Psoas muscle (tissue), 8 donors: ENCODE results near the gene FNDC5. TPM values are rescaled to one million over a fixed set of nuclear protein-coding genes. Genes with fewer than 3 reads are reported as not detected.
"Not testable (repeated sequence)": the region's sequence is repeated elsewhere in the genome, so short reads cannot be mapped to it uniquely, and the experiment has no call there.

Source experiments
- ATAC-seq, 4 donors: fragments of 200-7000 bp; cut with Tn5 transposase; one replicate each; pipeline ENCODE4 v1.9.1; 2020; ENCODE audit warnings: moderate library complexity in 3 of 4, mild to moderate bottlenecking in 2 of 4
- DNase-seq, 2 donors: peaks; one replicate each; pipeline ENCODE4 v3.0.0-alpha.2; 2020
- H3K27ac ChIP-seq: fragments of 200-600 bp; one replicate; pipeline ENCODE4 v1.8.0; 2022
- H3K27me3 ChIP-seq, 3 donors: fragments of 200-600 bp in 1 of 3; one replicate each; pipeline versions ENCODE4 v1.6.1 to v1.8.0; 2013 to 2022; ENCODE audit warnings: low read length in 2 of 3, mild to moderate bottlenecking in 2 of 3, moderate library complexity in 1 of 3; ENCODE audit not compliant: insufficient read depth in 3 of 3
- H3K36me3 ChIP-seq, 2 donors: fragments of 200-600 bp in 1 of 2; one replicate each; pipeline versions ENCODE4 v1.6.1 to v1.8.0; 2013 to 2022; ENCODE audit warnings: low read depth in 1 of 2, mild to moderate bottlenecking in 1 of 2, moderate library complexity in 1 of 2; ENCODE audit not compliant: insufficient read depth in 1 of 2
- H3K4me1 ChIP-seq: fragments of 200-600 bp; one replicate; pipeline ENCODE4 v1.8.0; 2022
- H3K4me3 ChIP-seq: fragments of 200-600 bp; one replicate; pipeline ENCODE4 v1.8.0; 2022; ENCODE audit warnings: mild to moderate bottlenecking
- H3K9me3 ChIP-seq: fragments of 200-600 bp; one replicate; pipeline ENCODE4 v1.8.0; 2022
- CTCF ChIP-seq: fragments of 200-600 bp; IDR thresholded peaks from one replicate; pipeline ENCODE4 v1.8.0; 2022; ENCODE audit warnings: antibody characterized with exemption
- WGBS, 3 donors: extraction: QIAGEN DNeasy Blood & Tissue Kit; methylation state at CpG; one replicate each; pipeline versions ENCODE4 v1.1.6 to v1.1.7; 2013; 5-methylcytosine and 5-hydroxymethylcytosine counted together
- intact Hi-C, 2 donors: fragments of 100-400 bp; cut with DNase I; formaldehyde crosslinking; loops; one replicate each; pipeline versions ENCODE4 v1.11.0 to v1.14.2; 2022
- polyA plus RNA-seq, 3 donors: library from polyadenylated mRNA; stranded (reverse); fragments of 200-250 nt; gene quantifications; one replicate each; pipeline ENCODE4 v1.2.3, GENCODE V29; 2013
- total RNA-seq, 4 donors: library from RNA; stranded (reverse); fragmentation: NEBNext Ultra II Directional in 2 of 4; extraction: Animal tissue kit (Norgen Biotek cat#: 25700) in 2 of 4; gene quantifications; one replicate each; pipeline versions ENCODE4 v1.2.1 to v1.2.4, GENCODE V29; 2021 to 2023
- donor health status: healthy with polysubstance abuse.
- donor health status: DM: no; HTN: no; CAD: no; lungs with moderate emphysema.
- donor health status: Bipolar disorder and iron deficiency.
- donor health status: healthy.
- donor health status: DM: yes; HTN: yes; CAD: no.
- donor health status: DM: no; HTN: no; CAD: no.
- donor health status: DM: no; HTN: no; CAD: no.
- donor health status: DM: yes; HTN: yes; CAD: no.

FNDC5 gene
- total and polyA plus RNA-seq, 7 donors: 72.8 to 184 (median 91.6) TPM

GRCh38 chr1:32915766-32916706 is 45.3 kb upstream of the FNDC5 start:
- TF ChIP-seq CTCF: no peak
- no peak for ATAC-seq
- WGBS, 3 donors: 81 to 86% (median 84%) methylated on average over 12 of the region's 12 CpGs

DNA sequence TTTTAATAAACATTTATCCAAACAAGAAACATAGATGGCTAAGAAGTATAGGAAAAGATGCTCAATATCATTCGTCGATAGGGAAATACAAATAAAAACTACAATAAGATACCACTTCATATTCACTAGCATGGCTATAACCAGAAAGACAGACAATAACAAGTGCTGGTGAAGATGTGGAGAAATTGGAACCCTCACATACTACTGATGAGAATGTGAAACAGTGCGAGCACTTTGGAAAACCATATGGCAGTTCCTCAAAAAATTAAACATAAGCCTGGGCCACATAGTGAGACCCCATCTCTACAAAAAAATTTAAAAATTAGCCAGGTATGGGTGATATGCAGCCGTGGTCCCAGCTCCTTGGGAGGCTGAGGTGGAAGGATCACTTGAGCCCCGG is 39.6 kb upstream of the FNDC5 start:
- no peak overlapping the region for H3K27ac ChIP-seq
- WGBS, 3 donors: 86 to 93% (median 88%) methylated on average over 5 of the region's 5 CpGs
- no peak overlapping the region for H3K4me3 ChIP-seq
- no peaks in the 10 kb centered on the region for H3K4me1 ChIP-seq
- ATAC-seq: no peak
- no peak for DNase-seq
- H3K9me3 ChIP-seq: no peaks in the 10 kb centered on the region
- intact Hi-C loops: no loop called here
- no peaks in the 10 kb centered on the region for H3K36me3 ChIP-seq
- no peaks in the 10 kb centered on the region for H3K27me3 ChIP-seq
- TF ChIP-seq CTCF: no peak

More at GRCh38 chr1:32915766-32916706, 45.3 kb upstream of the FNDC5 start:
- H3K9me3 ChIP-seq: no peaks in the 10 kb centered on the region
- no peak for DNase-seq
- no peaks in the 10 kb centered on the region for H3K36me3 ChIP-seq
- intact Hi-C loops: no loop called here
- peaks cover under 1% of the 10 kb centered on the region for H3K4me1 ChIP-seq
- no peak overlapping the region for H3K4me3 ChIP-seq
- H3K27me3 ChIP-seq: no peaks in the 10 kb centered on the region
- no peak overlapping the region for H3K27ac ChIP-seq

GRCh38 chr1:32907435-32907834 is 36.7 kb upstream of the FNDC5 start:
- H3K27ac ChIP-seq: no peak overlapping the region
- DNase-seq (no peak), ATAC-seq (no peak)
- no peaks in the 10 kb centered on the region for H3K4me1 ChIP-seq
- no peaks in the 10 kb centered on the region for H3K36me3 ChIP-seq
- WGBS, 3 donors: 25 to 41% (median 35%) methylated on average over 4 of the region's 4 CpGs
- intact Hi-C loops: no loop called here
- TF ChIP-seq CTCF: no peak
- H3K9me3 ChIP-seq: no peaks in the 10 kb centered on the region
- peaks cover 0 to 5% (median 0%) of the 10 kb centered on the region in 3 donors for H3K27me3 ChIP-seq
- no peak overlapping the region for H3K4me3 ChIP-seq

DNA sequence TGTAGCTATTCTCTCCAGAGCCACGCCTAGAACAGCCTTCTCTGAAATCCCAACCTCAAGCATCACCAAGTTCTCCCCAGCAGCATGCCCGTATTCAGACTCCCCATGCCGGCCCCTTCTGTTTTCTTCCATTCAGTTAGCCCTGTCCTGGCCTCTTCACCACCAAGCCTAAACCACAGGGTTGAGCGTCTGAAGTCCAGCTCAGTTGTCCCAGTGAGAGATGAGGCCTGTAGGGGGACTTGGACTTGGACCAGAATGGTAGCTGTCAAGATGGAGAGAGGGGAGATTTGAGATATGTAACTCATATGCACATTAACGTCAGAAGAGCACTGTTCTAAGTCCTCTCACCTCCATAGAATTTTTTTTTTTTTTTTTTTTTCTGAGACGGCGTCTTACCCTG is 35.9 kb upstream of the FNDC5 start:
- ATAC-seq (no peak), DNase-seq (no peak)
- no peak overlapping the region for H3K27ac ChIP-seq
- peaks cover 0 to 10% (median under 1%) of the 10 kb centered on the region in 3 donors for H3K27me3 ChIP-seq
- H3K4me3 ChIP-seq: no peak overlapping the region
- no peaks in the 10 kb centered on the region for H3K36me3 ChIP-seq
- no peak for TF ChIP-seq CTCF
- 77 to 85% (median 82%) methylated on average over 7 of the region's 7 CpGs for WGBS, 3 donors
- H3K4me1 ChIP-seq: no peaks in the 10 kb centered on the region
- intact Hi-C loops: no loop called here
- no peaks in the 10 kb centered on the region for H3K9me3 ChIP-seq

DNA sequence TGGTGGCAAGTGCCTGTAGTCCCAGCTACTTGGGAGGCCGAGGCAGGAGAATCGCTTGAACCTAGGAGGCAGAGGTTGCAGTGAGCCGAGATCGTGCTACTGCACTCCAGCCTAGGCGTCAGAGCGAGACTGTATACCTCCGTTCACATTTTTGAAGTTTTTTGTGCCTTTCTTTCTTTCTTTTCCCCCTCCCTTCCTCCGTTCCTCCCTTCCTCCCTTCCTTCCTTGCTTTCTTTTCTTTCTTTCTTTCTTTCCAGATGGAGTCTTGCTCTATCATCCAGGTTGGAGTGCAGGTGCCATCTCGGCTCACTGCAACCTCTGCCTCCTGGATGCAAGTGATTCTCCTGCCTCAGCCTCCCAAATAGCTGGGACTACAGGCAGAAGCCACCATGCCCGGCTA is 34.9 kb upstream of the FNDC5 start:
- H3K9me3 ChIP-seq, H3K4me3 ChIP-seq, intact Hi-C loops, H3K36me3 ChIP-seq, DNase-seq, H3K4me1 ChIP-seq, ATAC-seq, H3K27ac ChIP-seq: not testable (repeated sequence)
- peaks cover 0 to 13% (median 6%) of the 10 kb centered on the region in 3 donors for H3K27me3 ChIP-seq
- 76 to 82% (median 78%) methylated on average over 10 of the region's 10 CpGs for WGBS, 3 donors
